Neural cell (in vitro differentiated cells): ENCODE data around the gene PHF24. TPM values are rescaled to one million over a fixed set of nuclear protein-coding genes. Genes with fewer than 3 reads are reported as not detected.

Experiments
- H2AFZ ChIP-seq: fragments of 200-600, 300-800 bp; sonication (generic), shearing (Covaris generic); 2 replicates; pipeline ENCODE4 v1.6.0; 2014; ENCODE audit warnings: low read depth, mild to moderate bottlenecking, antibody characterized with exemption, low read length, moderate library complexity
- H3F3A ChIP-seq: fragments of 200-600 bp; shearing (Covaris generic); 2 replicates; pipeline ENCODE4 v1.6.1; 2016; ENCODE audit warnings: mild to moderate bottlenecking, moderate library complexity, mixed read lengths, antibody characterized with exemption, low read length; ENCODE audit not compliant: insufficient read depth, poor library complexity, severe bottlenecking
- H3K27ac ChIP-seq: fragments of 200-600, 300-800 bp; sonication (generic), shearing (Covaris generic); 2 replicates; pipeline ENCODE4 v1.5.1; 2014; ENCODE audit warnings: mild to moderate bottlenecking, low read length, moderate library complexity
- H3K27me3 ChIP-seq: fragments of 300-800, 200-600 bp; sonication (generic), shearing (Covaris generic); 2 replicates; pipeline ENCODE4 v1.6.0; 2014; ENCODE audit warnings: mild to moderate bottlenecking, low read depth, low read length, moderate library complexity; ENCODE audit not compliant: insufficient read depth
- H3K36me3 ChIP-seq: fragments of 300-800, 200-600 bp; sonication (generic), shearing (Covaris generic); 2 replicates; pipeline ENCODE4 v1.5.1; 2014; ENCODE audit warnings: mild to moderate bottlenecking, antibody characterized with exemption, low read length, moderate library complexity; ENCODE audit not compliant: insufficient read depth
- H3K4me2 ChIP-seq: fragments of 300-800, 200-600 bp; sonication (generic), shearing (Covaris generic); 2 replicates; pipeline ENCODE4 v1.6.0; 2014; ENCODE audit warnings: mild to moderate bottlenecking, low read length
- H3K4me3 ChIP-seq: fragments of 300-800, 200-600 bp; sonication (generic), shearing (Covaris generic); 2 replicates; pipeline ENCODE4 v1.5.1; 2014; ENCODE audit warnings: mild to moderate bottlenecking, low read length, moderate library complexity
- H3K79me2 ChIP-seq: fragments of 200-600 bp; shearing (Covaris generic); replicated peaks from 2 replicates; pipeline ENCODE4 v1.6.0; 2014; ENCODE audit warnings: mild to moderate bottlenecking, low read length, moderate library complexity; ENCODE audit not compliant: insufficient read depth
- H3K9ac ChIP-seq: fragments of 300-800, 200-600 bp; sonication (generic), shearing (Covaris generic); 2 replicates; pipeline ENCODE4 v1.6.1; 2016; ENCODE audit warnings: mild to moderate bottlenecking, low read length, mixed read lengths
- H3K9me2 ChIP-seq: fragments of 200-600 bp; shearing (Covaris generic); 2 replicates; pipeline ENCODE4 v1.6.1; 2016; ENCODE audit warnings: mild to moderate bottlenecking, low read length, mixed read lengths; ENCODE audit not compliant: insufficient read depth
- H3K9me3 ChIP-seq: fragments of 200-600, 300-800 bp; sonication (generic), shearing (Covaris generic); 2 replicates; pipeline ENCODE4 v1.6.1; 2016; ENCODE audit warnings: mild to moderate bottlenecking, mixed run types, low read length, moderate library complexity, mixed read lengths
- H4K20me1 ChIP-seq: fragments of 200-600 bp; shearing (Covaris generic); 2 replicates; pipeline ENCODE4 v1.6.1; 2016; ENCODE audit warnings: mild to moderate bottlenecking, mixed run types; ENCODE audit not compliant: insufficient read depth
- CTCF ChIP-seq: fragments of 450-650 bp; IDR thresholded peaks from 2 replicates; pipeline ENCODE4 v1.5.1; 2014; ENCODE audit warnings: antibody characterized with exemption, mild to moderate bottlenecking, moderate library complexity; ENCODE audit not compliant: poor library complexity, severe bottlenecking
- EP300 ChIP-seq: fragments of 450-650 bp; conservative IDR thresholded peaks from 2 replicates; pipeline ENCODE4 v1.6.1; 2014; ENCODE audit warnings: antibody characterized with exemption, mild to moderate bottlenecking, moderate library complexity; ENCODE audit not compliant: poor library complexity, severe bottlenecking
- EZH2 ChIP-seq: fragments of 200-600, 300-800 bp; shearing (Covaris generic), sonication (generic); IDR thresholded peaks from 2 replicates; pipeline ENCODE4 v1.6.1; 2014; ENCODE audit warnings: antibody characterized with exemption, low read length, borderline replicate concordance, mild to moderate bottlenecking; ENCODE audit not compliant: insufficient read depth, poor library complexity, severe bottlenecking
- MXI1 ChIP-seq: fragments of 450-650 bp; conservative IDR thresholded peaks from 2 replicates; pipeline ENCODE4 v1.6.1; 2014; ENCODE audit warnings: antibody characterized with exemption, mild to moderate bottlenecking; ENCODE audit not compliant: poor library complexity, severe bottlenecking
- POLR2AphosphoS5 ChIP-seq: IDR thresholded peaks from 2 replicates; pipeline ENCODE4 v1.6.1; 2012
- RAD21 ChIP-seq: fragments of 450-650 bp; conservative IDR thresholded peaks from 2 replicates; pipeline ENCODE4 v1.6.1; 2014; ENCODE audit warnings: antibody characterized with exemption, mild to moderate bottlenecking, moderate library complexity
- REST ChIP-seq: IDR thresholded peaks from 2 replicates; pipeline ENCODE4 v1.6.1; 2012; ENCODE audit warnings: borderline replicate concordance
- SMC3 ChIP-seq: fragments of 450-650 bp; conservative IDR thresholded peaks from 2 replicates; pipeline ENCODE4 v1.6.1; 2014; ENCODE audit warnings: antibody characterized with exemption, mild to moderate bottlenecking, moderate library complexity; ENCODE audit not compliant: poor library complexity
- TAF1 ChIP-seq: IDR thresholded peaks from 2 replicates; pipeline ENCODE4 v1.6.1; 2012; ENCODE audit warnings: low read depth
- polyA plus RNA-seq: library from polyadenylated mRNA; depleted of rRNA; stranded (reverse); fragments of >200 nt; gene quantifications from 2 replicates; pipeline ENCODE4 v1.2.3, GENCODE V29; 2014

PHF24 gene
- polyA plus RNA-seq, 1 donor from 2014 or later, result 2.4 TPM

GRCh38 chr9:34997379-34997781 is 39.3 kb downstream of the PHF24 start:
- no peak overlapping the region for H3K4me3 ChIP-seq
- no peak overlapping the region for H2AFZ ChIP-seq
- no peak for TF ChIP-seq TAF1
- TF ChIP-seq EP300, result no peak
- TF ChIP-seq SMC3, result no peak
- TF ChIP-seq MXI1, result no peak
- no peak for TF ChIP-seq REST
- no peak for TF ChIP-seq POLR2AphosphoS5
- no peak for TF ChIP-seq EZH2
- TF ChIP-seq RAD21, result no peak
- H3K9me2 ChIP-seq, result no peaks in the 10 kb centered on the region
- no peak overlapping the region for H3K4me2 ChIP-seq
- no peak overlapping the region for H3K9ac ChIP-seq
- no peak overlapping the region for H3K27ac ChIP-seq
- H4K20me1 ChIP-seq, result no peaks in the 10 kb centered on the region
- no peaks in the 10 kb centered on the region for H3K9me3 ChIP-seq
- H3K36me3 ChIP-seq, result peaks cover 17% of the 10 kb centered on the region
- H3F3A ChIP-seq, result no peaks in the 10 kb centered on the region
- no peaks in the 10 kb centered on the region for H3K27me3 ChIP-seq
- H3K79me2 ChIP-seq, result peaks cover 23% of the 10 kb centered on the region

GRCh38 chr9:34998266-34998665 is 40.2 kb downstream of the PHF24 start:
- TF ChIP-seq SMC3, result no peak
- no peak for TF ChIP-seq CTCF
- no peak for TF ChIP-seq POLR2AphosphoS5
- no peak for TF ChIP-seq EZH2
- TF ChIP-seq REST, result no peak
- no peak for TF ChIP-seq MXI1
- TF ChIP-seq TAF1, result no peak
- no peak for TF ChIP-seq EP300
- no peak for TF ChIP-seq RAD21
- Histone ChIP-seq H3K9me3 (no peaks in the 10 kb centered on the region), H3K79me2 (peaks cover 15% of the 10 kb centered on the region), H3K9ac (no peak overlapping the region), H3K4me3 (no peak overlapping the region), H3K9me2 (no peaks in the 10 kb centered on the region), H4K20me1 (no peaks in the 10 kb centered on the region), H2AFZ (no peak overlapping the region), H3K4me2 (no peak overlapping the region), H3K27me3 (no peaks in the 10 kb centered on the region), H3K27ac (no peak overlapping the region), H3K36me3 (peaks cover 17% of the 10 kb centered on the region), H3F3A (no peaks in the 10 kb centered on the region)
